Measurements from ENCODE around the gene GPX4.

GPX4 gene

DNA sequence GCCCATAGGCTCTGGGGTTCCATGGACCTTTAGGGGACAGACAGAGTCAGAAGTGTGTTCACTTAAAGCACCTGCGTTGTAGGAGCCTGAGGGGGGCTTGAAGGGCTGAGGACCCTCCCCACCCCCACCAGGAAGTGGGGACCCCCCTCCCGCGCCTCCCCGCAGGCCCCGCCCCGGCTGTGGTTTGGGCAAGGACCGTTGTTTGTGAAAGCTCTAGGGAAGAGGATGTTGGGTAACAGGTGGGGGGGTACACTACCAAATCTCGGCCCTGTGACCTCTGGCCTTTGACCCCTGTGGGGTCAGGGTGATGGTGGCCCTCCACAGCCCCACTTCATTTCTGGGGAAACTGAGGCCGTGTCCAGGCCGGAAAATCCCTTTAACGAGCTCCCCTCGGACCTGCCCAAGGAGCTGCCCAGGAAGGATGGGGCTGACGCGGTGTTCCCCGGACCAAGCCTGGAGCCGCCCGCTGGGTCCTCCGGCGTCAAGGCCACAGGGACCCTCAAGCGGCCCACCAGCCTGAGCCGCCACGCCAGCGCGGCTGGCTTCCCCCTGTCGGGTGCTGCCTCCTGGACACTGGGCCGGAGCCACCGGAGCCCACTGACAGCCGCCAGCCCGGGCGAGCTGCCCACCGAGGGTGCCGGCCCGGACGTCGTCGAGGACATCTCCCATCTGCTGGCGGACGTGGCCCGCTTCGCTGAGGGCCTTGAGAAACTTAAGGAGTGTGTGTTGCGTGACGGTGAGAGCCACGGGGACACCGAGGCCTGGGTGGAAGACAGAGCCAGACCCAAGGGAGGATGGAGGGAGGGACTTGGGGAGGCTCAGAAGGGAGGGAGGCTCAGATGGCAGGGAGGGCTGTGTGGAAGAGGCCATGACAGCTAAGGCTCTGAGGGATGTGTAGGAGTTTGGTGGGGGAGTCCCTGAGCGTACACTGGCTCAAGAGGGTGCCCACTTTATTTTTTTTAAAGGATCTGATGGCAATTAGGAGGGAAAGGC lies 35.5 kb upstream of the GPX4 start:
- DNase-seq = no peak

GRCh38 chr19:1069009-1069779 lies 34.6 kb upstream of the GPX4 start:
- DNase-seq = no peak

GRCh38 chr19:1070576-1070930 lies 33.2 kb upstream of the GPX4 start:
- DNase-seq = no peak

GRCh38 chr19:1070931-1071791 lies 32.6 kb upstream of the GPX4 start:
- no peak for DNase-seq

DNA sequence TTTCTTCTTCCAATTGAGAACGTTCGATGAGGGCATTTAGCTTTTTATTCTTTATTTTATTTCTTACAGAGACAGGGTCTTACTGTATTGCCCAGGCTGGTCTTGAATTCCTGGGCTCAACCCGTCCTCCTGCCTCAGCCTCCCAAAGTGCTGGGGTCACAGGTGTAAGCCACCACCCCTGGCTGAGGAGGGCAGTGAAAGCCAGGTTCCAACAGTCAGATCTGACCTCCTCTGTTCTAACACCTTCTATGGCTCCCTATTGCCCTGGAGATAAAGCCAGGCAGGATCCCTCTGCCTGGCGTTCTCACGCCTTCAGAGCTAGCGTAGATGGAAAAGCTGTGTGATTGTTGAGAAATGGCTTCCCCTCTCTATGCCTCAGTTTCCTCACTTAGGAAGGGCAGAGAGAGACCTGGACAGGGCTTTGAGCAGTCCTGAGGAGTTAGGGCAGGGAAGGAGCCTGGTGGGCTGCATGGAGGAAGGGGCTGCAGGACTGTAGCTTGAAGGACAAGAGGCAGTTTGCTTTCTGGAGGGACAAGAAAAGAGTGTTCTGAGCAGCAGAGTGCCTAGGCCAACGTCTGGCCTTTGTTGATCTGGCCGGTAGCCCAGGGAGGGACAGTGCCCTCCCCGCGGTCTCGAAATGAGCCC lies 31.3 kb upstream of the GPX4 start:
- no peak for DNase-seq

DNA sequence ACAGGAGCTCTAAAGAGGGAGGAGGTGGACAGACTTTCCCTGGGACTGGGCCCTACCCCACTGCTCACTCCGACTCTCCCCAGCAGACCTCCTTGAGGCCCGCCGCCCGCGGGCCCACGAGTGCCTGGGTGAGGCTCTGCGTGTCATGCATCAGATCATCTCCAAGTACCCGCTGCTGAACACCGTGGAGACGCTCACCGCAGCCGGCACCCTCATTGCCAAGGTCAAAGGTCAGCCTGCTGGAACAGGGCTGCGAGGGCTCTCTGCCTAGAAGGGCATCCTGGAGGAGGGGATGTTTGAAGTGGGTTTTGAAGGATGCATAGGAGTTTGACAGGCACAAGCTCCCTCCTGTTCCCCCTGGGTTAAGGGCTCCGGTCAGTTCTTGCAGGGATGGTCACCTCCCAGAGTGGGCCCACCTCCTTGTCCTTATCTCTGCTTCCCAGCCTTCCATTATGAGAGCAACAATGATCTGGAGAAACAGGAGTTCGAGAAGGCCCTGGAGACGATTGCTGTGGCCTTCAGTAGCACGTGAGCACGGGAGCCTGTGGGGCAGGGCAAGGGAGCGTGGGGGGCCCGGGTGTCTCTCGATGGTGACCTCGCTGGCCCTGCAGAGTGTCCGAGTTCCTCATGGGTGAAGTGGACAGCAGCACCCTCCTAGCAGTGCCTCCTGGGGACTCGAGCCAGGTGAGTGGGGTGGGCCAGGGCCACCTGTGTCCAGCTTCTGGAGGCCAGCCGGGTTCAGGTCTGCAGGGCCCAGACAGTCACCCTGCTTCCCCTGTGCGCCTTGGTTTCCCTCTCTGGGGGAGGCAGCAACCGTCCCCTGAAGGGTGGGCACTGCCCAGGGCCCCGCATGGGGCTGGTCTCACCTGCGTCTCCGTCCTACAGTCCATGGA lies 30.5 kb upstream of the GPX4 start:
- DNase-seq = no peak

DNA sequence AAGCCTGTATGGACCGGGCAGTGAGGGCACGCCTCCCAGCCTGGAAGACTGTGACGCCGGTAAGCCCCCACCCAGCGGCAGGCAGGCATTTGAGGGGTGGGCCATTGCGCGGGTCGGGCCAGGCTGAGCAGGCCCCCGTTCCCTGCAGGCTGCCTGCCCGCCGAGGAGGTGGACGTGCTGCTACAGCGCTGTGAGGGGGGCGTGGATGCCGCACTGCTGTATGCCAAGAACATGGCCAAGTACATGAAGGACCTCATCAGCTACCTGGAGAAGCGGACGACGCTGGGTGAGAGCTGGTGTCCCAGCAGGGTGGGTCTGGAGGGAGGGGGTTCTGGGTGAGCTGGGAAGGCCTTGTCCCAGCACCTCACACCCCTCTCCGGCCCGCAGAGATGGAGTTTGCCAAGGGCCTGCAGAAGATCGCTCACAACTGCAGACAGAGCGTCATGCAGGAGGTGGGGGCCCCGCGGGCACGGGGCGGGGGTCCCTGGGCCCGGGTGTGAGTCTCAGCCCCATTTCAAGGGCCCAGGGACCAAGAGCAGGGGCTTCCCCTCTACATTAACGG lies 29.8 kb upstream of the GPX4 start:
- DNase-seq = no peak

DNA sequence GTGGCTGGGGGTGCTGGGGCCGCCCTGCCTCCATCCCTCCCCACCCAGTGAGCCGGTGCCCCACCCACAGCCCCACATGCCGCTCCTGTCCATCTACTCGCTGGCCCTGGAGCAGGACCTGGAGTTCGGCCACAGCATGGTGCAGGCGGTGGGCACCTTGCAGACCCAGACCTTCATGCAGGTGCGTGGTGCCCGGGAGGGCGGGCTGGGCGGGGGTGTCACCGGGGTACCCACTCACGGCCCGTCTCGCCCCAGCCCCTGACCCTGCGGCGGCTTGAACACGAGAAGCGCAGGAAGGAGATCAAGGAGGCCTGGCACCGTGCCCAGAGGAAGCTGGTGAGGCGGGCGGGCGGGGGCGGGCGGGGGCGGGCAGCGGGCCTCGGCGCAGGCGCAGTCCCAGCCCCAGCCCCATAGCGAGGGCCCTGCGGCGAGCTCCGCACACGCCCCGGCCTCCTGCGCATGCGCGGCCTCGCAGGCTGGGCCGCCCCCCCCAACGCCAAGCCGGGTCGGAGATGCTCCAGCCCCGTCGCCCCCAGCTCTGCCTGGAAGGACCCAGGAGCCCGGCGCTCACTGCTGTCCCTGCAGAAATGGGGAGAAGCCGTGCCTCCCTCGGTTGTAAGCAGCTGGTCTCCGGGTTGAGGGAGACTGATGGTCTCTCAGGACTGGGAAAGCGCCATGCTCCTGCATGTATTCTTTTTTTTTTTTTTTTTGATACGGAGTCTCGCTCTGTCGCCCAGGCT lies 29.1 kb upstream of the GPX4 start:
- peak; percentile 83 to 92 for DNase-seq

DNA sequence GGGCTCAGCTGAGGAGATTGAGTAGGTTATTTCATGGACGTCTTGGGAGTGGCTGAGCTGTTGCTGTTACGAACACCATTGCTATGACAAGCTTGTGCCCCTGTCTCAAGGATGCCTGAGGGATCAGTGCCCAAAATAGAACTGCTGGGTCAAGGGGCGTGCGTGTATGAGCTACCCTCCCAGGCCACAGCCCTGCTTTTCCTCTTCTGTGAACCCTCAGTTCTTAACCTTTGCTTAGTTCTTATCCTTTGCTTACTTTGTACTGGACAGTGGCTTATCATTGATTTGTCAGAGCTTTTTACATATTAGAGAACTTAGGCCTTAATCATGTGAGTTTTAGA lies 27.8 kb upstream of the GPX4 start:
- no peak for DNase-seq

- DNase-seq = peak in 1 of 2 experiments; percentile 39
Observed at GRCh38 chr19:1076951-1077350, 26.8 kb upstream of the GPX4 start.

DNA sequence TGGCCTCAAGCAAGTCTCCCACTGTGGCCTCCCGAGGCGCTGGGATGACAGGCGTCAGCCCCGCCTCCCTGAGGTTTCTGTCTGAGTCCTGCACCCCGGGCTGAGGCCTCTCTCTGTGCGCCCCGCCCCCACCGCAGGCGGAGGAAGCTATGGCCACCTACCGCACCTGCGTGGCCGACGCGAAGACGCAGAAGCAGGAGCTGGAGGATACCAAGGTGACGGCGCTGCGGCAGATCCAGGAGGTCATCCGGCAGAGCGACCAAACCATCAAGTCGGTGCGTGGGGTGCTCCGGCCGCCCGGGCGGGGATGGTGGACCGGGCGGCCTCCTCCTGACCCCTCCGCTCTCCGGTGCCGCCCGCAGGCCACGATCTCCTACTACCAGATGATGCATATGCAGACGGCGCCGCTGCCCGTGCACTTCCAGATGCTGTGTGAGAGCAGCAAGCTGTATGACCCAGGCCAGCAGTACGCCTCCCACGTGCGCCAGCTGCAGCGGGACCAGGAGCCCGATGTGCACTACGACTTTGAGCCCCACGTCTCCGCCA lies 24.2 kb upstream of the GPX4 start:
- DNase-seq = no peak

- DNase-seq = no peak
Observed at GRCh38 chr19:1080360-1081161, 23.2 kb upstream of the GPX4 start.

GRCh38 chr19:1081301-1082164 lies 22.3 kb upstream of the GPX4 start:
- no peak for DNase-seq

DNA sequence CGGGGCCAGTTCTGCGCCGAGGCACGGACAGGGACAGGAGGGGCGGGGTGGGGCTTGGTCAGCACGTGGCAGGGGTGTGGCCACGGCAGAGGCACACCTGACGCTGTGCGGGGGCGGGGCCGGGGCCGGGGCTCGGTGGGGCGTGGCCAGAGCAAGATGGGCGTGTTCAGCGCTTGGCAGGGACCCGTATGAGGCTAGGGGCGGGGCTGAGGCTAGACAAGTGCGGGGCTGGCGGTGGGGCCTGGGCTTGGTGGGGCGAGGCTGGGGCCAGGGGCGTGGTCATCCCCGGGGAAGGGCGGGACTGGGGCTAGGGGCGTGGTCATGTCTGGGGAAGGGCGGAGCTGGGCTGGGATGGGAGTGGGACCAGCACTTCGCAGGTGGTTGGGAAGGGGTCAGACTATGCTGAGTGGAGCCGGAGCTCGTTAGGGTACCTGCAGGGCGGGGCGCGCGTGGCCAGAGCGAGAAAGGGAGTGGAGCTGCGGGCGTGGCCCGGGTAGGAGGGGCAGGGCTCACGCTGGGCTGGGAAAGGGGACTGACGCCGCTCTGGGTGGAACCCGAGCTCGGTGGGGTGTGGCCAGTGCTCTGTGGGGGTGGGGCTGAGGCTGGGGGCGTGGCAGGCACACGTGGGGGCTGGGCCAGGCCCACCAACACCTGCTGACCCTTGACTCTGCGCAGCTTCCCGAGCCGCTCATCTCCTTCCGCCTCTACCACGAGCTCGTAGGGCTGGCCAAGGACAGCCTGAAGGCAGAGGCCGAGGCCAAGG lies 21.4 kb upstream of the GPX4 start:
- peak; percentile 68 to 86 for DNase-seq

DNA sequence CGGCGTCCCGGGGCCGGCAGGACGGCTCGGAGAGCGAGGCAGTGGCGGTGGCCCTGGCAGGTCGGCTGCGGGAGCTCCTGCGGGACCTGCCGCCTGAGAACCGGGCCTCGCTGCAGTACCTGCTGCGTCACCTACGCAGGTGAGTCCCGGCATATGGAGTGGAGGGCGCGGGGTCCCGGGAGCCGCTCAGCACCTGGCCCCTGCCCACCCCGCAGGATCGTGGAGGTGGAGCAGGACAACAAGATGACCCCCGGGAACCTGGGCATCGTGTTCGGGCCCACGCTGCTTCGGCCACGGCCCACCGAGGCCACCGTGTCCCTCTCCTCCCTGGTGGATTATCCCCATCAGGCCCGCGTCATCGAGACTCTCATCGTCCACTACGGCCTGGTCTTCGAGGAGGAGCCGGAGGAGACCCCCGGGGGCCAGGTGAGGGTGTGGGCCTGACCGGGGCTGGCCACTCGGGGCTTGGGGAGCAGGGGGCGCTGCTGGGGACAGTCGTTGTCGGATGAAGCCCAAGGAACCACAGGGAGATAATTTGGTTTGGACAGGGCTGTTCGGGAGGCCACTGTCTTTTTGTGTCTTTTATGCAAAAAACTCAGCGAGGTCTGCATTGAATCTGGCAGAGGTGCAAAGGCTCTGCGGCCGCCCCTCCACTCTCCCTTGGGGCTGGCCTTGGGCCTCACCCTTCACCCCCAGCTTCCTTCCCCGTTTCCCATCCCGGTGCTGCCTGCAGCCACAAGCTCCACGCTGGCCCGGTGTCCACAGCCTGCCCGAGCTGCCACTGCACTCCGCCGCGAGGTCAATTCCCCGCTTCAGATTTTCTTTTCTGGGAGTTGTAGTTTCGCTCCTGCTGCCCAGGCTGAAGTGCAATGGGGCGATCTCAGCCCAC lies 20.6 kb upstream of the GPX4 start:
- no peak for DNase-seq
